Stimulated activated CD8-positive, alpha-beta memory T cell treated with anti-CD3 and anti-CD28 coated beads, Interleukin-7, amount 100 ng/mL, for 24 hours (primary cell): ENCODE results near the gene MMP3.
"Not testable (repeated sequence)": the region's sequence is repeated elsewhere in the genome, so short reads cannot be mapped to it uniquely, and the experiment has no call there.

Experiments
- DNase-seq: peaks from one replicate; pipeline ENCODE4 v3.0.0-alpha.2; 2020; ENCODE audit warnings: low read depth

MMP3 gene

GRCh38 chr11:102843489-102843888 lies at the start of gene MMP3:
Gene MMP3, minus strand, starts transcription at chr11:102843609. Its CDS starts 63 bp downstream, at chr11:102843546.
- DNase-seq, result no peak

- DNase-seq, result no peak
These were observed 48.3 kb upstream of the MMP3 start for GRCh38 chr11:102891736-102892135.

GRCh38 chr11:102886999-102887398 lies 43.6 kb upstream of the MMP3 start:
- DNase-seq, result no peak

- DNase-seq, result no peak
These were observed 39.7 kb upstream of the MMP3 start for GRCh38 chr11:102883141-102883540.

GRCh38 chr11:102882389-102883024 lies 39.1 kb upstream of the MMP3 start:
- DNase-seq, result no peak

- DNase-seq, result no peak
These were observed 36.4 kb upstream of the MMP3 start for GRCh38 chr11:102879801-102880200.

GRCh38 chr11:102878595-102878994 lies 35.2 kb upstream of the MMP3 start:
- no peak for DNase-seq

GRCh38 chr11:102874852-102875251 lies 31.4 kb upstream of the MMP3 start, which contains the start of gene MMP12:
Gene MMP12, minus strand, starts transcription at chr11:102874982. Its CDS starts 45 bp downstream, at chr11:102874937.
- no peak for DNase-seq

GRCh38 chr11:102869354-102869964 lies 26.1 kb upstream of the MMP3 start:
- DNase-seq, result not testable (repeated sequence)

- DNase-seq, result no peak
These were observed 24.9 kb upstream of the MMP3 start for GRCh38 chr11:102868339-102868738.

- DNase-seq, result no peak
These were observed 21.3 kb upstream of the MMP3 start for GRCh38 chr11:102864724-102865123.

- no peak for DNase-seq
These were observed 10.5 kb upstream of the MMP3 start for GRCh38 chr11:102853956-102854355.

GRCh38 chr11:102853055-102853454 lies 9.6 kb upstream of the MMP3 start:
- no peak for DNase-seq

GRCh38 chr11:102850973-102851745 lies 7.8 kb upstream of the MMP3 start:
- DNase-seq, result no peak

GRCh38 chr11:102849311-102849710 lies 5.9 kb upstream of the MMP3 start:
- DNase-seq, result no peak

- DNase-seq, result no peak
These were observed 2.9 kb upstream of the MMP3 start for GRCh38 chr11:102846292-102846691.

- DNase-seq, result no peak
These were observed 479 bp downstream of the MMP3 start for GRCh38 chr11:102842930-102843329.

GRCh38 chr11:102840018-102840417 lies 3.4 kb downstream of the MMP3 start:
- DNase-seq, result no peak

GRCh38 chr11:102837646-102838045 lies 5.8 kb downstream of the MMP3 start:
- DNase-seq, result no peak

GRCh38 chr11:102837156-102837555 lies 6.3 kb downstream of the MMP3 start:
- no peak for DNase-seq

- no peak for DNase-seq
These were observed 7.0 kb downstream of the MMP3 start for GRCh38 chr11:102836290-102836875.

GRCh38 chr11:102833731-102834130 lies 9.7 kb downstream of the MMP3 start:
- no peak for DNase-seq

GRCh38 chr11:102832612-102833011 lies 10.8 kb downstream of the MMP3 start:
- DNase-seq, result no peak
